Erythroblast (primary cell): ENCODE measurements around the gene NXPH2.

Experiments
- GATA1 ChIP-seq: IDR thresholded peaks from 2 replicates; pipeline ENCODE4 v1.6.1; 2011; ENCODE audit warnings: low read depth, mild to moderate bottlenecking, control low read depth, low read length, moderate library complexity
- POLR2A ChIP-seq: IDR thresholded peaks from 2 replicates; pipeline ENCODE4 v1.6.1; 2011; ENCODE audit warnings: mild to moderate bottlenecking, low read length

DNA sequence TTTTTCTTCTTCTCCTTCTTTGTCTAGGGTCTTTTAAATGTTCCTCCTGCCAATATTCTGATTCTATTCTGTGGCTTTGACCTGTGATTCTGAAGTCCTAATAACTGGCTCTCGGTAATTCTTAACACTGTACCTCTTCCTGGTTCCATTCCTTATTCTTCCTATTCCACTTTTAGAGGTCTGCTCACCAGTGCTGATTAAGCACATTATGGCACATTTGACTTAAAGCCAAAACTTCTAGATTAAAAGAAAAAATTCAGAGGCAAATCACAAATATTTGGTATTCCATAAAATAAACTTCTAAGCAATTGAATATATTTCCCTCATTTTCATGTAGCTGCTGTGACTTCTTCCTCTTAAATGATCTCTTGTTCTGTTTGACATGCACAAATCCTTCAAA is 47.5 kb downstream of the NXPH2 start:
- TF ChIP-seq POLR2A (no peak), GATA1 (no peak)
